Gastroesophageal sphincter (tissue), 3 donors: Measurements from ENCODE around the gene SFT2D2.

ENCODE experiments used
- CTCF ChIP-seq, 4 experiments: fragments of 200-600 bp in 2 of 4; fragments of 450-650 bp in 2 of 4; sonication (generic) in 1 of 4; IDR thresholded peaks; one replicate each; pipeline ENCODE4 v1.5.1; 2017 to 2019; ENCODE audit warnings: antibody characterized with exemption in 4 of 4, mild to moderate bottlenecking in 2 of 4, moderate library complexity in 2 of 4
- EP300 ChIP-seq: sonication (generic); formaldehyde crosslinking; IDR thresholded peaks from one replicate; pipeline ENCODE4 v1.6.1; 2017; ENCODE audit warnings: antibody characterized with exemption, mild to moderate bottlenecking
- POLR2A ChIP-seq, 2 donors: fragments of 450-650 bp; IDR thresholded peaks; one replicate each; pipeline ENCODE4 v1.6.1; 2017; ENCODE audit warnings: antibody characterized with exemption in 2 of 2, mild to moderate bottlenecking in 2 of 2, moderate library complexity in 1 of 2
- POLR2AphosphoS5 ChIP-seq: sonication (generic); formaldehyde crosslinking; IDR thresholded peaks from one replicate; pipeline ENCODE4 v1.6.1; 2017; ENCODE audit warnings: antibody characterized with exemption

GRCh38 chr1:168224991-168225390 is 813 bp upstream of the SFT2D2 start:
- TF ChIP-seq CTCF (IDR thresholded peaks at IDR 0.05) (no peak), EP300 (no peak), POLR2A (IDR thresholded peaks at IDR 0.05) (no peak), POLR2AphosphoS5 (no peak)
